GM19438 (cell line): ENCODE measurements around the gene NGFR.

Experiments
- ATAC-seq: cut with Tn5 transposase; IDR thresholded peaks from one replicate; pipeline ENCODE4 v1.9.1; 2021; ENCODE audit warnings: low read depth; ENCODE audit not compliant: unreplicated experiment

NGFR gene

DNA sequence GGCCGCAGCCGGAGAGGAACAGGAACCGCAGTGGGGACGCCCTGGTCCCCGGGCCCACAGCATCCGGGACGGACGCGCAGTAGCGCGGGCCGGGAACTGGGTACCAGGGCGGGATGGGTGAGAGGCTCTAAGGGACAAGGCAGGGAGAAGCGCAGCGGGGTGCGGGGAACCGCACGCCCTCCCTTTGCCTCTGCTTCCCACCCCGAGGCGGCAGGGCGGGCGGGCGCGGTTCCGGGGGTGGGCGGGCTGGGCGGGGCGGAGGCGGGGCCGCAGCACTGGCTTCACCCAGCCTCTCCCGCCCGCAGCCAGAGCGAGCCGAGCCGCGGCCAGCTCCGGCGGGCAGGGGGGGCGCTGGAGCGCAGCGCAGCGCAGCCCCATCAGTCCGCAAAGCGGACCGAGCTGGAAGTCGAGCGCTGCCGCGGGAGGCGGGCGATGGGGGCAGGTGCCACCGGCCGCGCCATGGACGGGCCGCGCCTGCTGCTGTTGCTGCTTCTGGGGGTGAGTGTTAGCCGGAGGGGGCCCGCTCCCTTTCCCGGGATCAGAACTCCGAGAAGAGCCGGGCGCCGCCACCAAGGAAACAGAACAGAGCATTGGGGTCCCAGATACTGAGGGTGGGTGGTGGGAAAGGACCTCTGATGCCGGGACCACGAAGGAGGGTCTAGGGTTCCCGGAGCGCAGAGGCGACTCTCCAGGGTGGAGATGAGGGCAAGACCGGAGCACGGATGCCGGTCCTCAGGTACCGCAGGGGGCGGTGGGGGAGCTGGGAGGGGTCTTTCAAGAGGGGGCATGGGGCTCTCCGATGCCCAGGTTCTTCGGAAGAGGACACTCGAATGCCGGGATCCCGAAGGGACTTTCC, at the start of gene NGFR:
NGFR (plus strand) TSS at position 308 of the 856 bp plus-strand sequence; CDS start at position 433, 125 bp downstream.
- ATAC-seq = no peak

DNA sequence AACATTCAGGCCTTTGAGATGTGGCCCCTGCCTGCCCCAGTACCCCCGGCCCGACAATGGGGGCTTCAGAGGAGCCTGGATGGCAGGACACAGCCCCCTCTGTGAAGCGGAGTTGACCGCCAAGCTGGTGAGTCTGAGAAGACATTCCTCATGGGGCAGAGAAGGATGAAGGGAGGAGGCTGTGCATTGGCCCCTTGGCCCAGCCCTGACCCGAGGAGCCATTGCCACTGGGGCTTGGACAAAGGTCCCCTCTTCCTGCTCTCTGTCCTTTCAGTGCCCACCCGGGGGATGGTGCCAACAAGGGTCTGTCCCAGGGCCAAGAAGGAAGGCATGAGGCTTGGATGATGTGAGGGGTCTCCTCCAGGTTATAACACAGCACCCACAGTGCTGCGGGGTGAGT, 49.5 kb upstream of the NGFR start:
- ATAC-seq = no peak

- no peak for ATAC-seq
Observed at GRCh38 chr17:49447628-49448302, 47.3 kb upstream of the NGFR start.

DNA sequence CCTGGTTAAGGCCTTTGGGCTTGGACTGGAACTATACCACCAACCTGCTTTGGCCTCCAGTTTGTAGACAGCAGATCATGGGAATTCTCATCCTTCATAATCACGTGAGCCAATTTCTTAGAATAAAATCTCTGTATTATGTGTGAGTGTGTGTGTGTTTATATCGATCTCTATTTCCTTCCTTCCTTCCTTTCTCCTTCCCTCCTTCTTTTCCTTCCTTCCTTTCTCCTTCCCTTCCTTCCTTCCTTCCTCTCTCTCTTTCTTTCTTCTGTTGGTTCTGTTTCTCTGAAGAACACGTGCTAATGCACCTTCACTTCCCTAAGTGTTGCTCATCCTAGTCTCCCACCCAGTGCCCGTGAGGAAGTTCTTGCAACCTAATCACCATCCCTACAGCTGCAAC, 44.9 kb upstream of the NGFR start:
- no peak for ATAC-seq

GRCh38 chr17:49450735-49451134, 44.4 kb upstream of the NGFR start:
- ATAC-seq = no peak

DNA sequence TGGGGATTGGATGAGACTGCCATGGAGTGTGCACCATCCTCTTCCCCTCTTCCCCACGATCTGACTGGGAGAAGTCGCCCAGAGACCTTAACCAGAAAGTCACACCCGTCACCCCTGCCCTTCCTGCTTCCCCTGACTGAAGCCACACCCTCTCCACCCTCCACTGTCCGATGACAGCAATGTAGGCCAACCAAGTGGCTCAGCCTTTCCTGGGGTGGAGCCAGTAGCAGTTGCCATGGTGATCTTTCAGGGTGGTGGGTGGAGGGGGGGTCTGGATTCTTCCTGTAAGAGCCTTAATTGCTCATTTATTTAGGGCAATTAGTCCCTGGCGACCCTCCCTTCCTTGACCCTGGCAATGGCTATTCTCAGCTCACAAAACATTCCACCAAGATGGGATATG, 42.9 kb upstream of the NGFR start:
- ATAC-seq = no peak

DNA sequence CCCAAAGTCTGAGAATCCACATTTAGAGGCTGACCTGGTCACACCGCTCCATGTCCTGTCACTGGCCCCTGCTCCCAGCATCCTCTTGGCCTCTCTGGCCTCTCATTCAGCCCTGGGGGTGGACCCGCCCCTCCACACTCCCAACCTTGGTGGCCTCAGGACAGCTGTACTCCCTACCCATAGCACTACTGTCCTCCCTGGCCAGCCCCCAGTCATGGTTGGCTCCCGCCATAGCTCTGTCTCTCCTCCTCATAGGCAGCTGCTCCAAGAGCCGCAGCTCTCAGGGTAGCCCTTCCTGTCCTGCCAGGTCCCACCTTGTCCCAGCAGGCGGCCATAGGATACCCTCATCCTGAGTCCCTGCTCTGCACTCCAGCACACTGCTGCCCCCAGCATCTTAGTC, 42.4 kb upstream of the NGFR start:
- ATAC-seq = no peak

- ATAC-seq = no peak
Observed at GRCh38 chr17:49454050-49454449, 41.0 kb upstream of the NGFR start.

GRCh38 chr17:49455272-49455861, 39.7 kb upstream of the NGFR start:
- no peak for ATAC-seq

DNA sequence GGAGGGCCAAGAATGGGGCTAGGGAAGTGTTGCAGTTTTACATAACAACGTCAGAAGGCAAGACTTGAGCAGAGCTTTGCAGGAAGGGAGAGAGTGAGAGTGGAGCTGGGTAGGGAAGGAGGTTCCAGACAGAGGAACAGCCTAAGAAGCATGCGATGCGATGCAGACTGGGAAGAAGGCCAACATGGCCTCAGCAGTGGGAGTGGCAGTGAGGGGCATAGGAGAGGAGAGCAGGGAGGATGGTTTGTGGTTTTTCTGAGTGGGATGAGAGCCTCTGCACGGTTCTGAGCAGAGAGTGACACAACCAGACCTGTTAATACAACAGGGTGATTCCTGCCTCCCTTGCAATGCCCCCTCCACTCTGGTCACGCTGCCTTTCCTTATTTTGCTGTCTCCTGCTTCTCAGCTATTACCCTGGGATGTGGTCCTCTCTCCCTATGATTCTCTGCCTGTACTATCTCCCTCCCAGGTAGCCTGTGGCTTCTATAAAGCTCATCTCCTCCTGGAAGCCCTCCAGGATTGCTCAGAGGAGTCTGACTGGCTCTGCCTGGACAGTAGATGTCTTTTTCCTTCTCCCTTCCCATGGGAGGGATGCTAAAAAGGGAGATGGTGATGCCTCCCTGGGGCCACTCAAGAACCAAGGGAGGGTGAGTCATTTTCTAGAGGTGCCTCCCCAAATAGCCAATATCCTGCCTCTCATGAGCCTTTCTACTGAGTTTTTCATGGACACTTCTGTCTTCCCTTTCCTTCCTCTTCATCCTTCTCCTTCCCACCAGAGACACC, 38.7 kb upstream of the NGFR start:
- ATAC-seq = no peak

- no peak for ATAC-seq
Observed at GRCh38 chr17:49457564-49458535, 37.2 kb upstream of the NGFR start.

DNA sequence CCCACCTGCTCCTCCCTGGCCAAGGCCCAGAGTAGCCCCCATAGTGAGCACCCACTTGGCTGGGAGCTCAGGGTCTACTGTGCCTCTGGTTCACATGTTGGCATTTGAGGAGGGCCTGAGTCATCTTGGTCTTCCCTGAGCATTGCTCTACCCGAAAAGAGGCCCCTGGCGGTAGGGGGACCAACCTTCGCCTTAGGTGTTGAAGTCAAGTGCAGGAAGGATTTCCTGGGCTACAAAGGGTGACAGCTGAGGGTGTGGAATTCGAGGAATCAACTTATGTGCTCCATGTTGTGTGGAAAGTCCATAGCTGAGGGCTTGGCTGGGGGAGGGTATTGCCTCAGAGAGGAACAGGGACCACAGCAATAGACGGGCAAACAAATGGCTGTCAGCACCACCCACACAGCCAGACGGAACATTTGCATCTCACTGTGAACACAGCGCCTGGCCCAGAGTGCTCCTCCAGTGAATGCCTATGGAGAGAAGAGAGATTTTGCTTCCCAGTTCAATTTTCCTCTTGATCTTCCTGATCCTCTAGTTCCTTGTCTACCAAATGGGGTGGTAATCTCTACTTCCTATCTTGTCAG, 35.6 kb upstream of the NGFR start:
- no peak for ATAC-seq

GRCh38 chr17:49460401-49460800, 34.7 kb upstream of the NGFR start:
- no peak for ATAC-seq

- no peak for ATAC-seq
Observed at GRCh38 chr17:49461580-49461979, 33.5 kb upstream of the NGFR start.

- no peak for ATAC-seq
Observed at GRCh38 chr17:49464049-49464448, 31.0 kb upstream of the NGFR start.

GRCh38 chr17:49465331-49465903, 29.7 kb upstream of the NGFR start:
- no peak for ATAC-seq

GRCh38 chr17:49466436-49466835, 28.7 kb upstream of the NGFR start:
- no peak for ATAC-seq

- ATAC-seq = no peak
Observed at GRCh38 chr17:49467175-49467574, 27.9 kb upstream of the NGFR start.

DNA sequence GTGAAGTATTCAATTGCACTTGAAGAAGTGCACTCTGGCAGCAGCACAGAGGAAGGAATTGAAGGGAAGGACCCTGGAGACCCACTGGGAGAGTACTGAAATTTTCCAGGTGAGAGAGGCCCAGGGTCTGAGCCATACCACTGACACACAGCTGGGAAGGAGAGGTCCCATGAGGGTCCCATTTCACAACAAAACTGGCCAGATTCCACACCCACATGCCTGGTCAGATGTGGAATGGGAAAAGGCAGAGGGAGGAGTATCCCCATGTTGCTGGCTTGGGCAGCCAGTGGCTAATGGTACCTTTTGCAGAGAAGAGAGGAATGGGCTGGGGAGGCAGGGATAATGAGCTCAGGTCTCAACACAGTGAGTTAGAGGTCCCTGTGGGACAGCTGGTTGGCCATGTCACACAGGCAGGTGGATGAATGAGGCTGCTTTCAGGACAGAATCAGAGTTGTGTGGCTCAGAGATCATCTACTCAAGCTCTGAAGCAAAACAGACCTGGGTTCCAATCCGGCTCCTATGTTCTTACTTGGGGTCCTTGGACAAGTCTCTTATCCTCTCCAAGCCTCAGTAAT, 26.2 kb upstream of the NGFR start:
- ATAC-seq = no peak
